CD14-positive monocyte (primary cell): ENCODE measurements around the gene GARIN3. TPM values are rescaled to one million over a fixed set of nuclear protein-coding genes. Genes with fewer than 3 reads are reported as not detected.

ENCODE experiments used
- DNase-seq, 3 donors: peaks; one replicate each; pipeline ENCODE4 v3.0.0-alpha.2; 2011 to 2022
- H2AFZ ChIP-seq: 2 replicates; pipeline ENCODE4 v1.6.0; 2012; ENCODE audit warnings: mild to moderate bottlenecking, low read depth, low read length, inconsistent platforms; ENCODE audit not compliant: insufficient read depth, poor library complexity, severe bottlenecking
- H3K27ac ChIP-seq, 2 donors: 1 replicate in 1 of 2; 2 replicates in 1 of 2; pipeline ENCODE4 v1.5.1; 2012 to 2013; ENCODE audit warnings: low read length in 2 of 2, control low read depth in 1 of 2, inconsistent platforms in 1 of 2, low read depth in 1 of 2, mild to moderate bottlenecking in 1 of 2
- H3K27me3 ChIP-seq, 2 donors: one replicate each; pipeline versions ENCODE4 v1.6.0 to v1.6.1; 2011 to 2013; ENCODE audit warnings: low read length in 2 of 2; ENCODE audit not compliant: control insufficient read depth in 2 of 2, insufficient read depth in 2 of 2
- H3K36me3 ChIP-seq, 2 donors: replicated peaks in 1 of 2; 1 replicate in 1 of 2; 2 replicates in 1 of 2; pipeline versions ENCODE4 v1.5.1 to v1.6.1; 2012 to 2013; ENCODE audit warnings: low read length in 2 of 2, control low read depth in 1 of 2, inconsistent platforms in 1 of 2, mild to moderate bottlenecking in 1 of 2; ENCODE audit not compliant: insufficient read depth in 2 of 2, control insufficient read depth in 1 of 2
- H3K4me1 ChIP-seq, 2 donors: 1 replicate in 1 of 2; 2 replicates in 1 of 2; pipeline versions ENCODE4 v1.5.1 to v1.6.1; 2012 to 2013; ENCODE audit warnings: low read length in 2 of 2, control low read depth in 1 of 2, inconsistent platforms in 1 of 2, mild to moderate bottlenecking in 1 of 2, moderate library complexity in 1 of 2; ENCODE audit not compliant: insufficient read depth in 2 of 2, control insufficient read depth in 1 of 2
- H3K4me2 ChIP-seq: replicated peaks from 2 replicates; pipeline ENCODE3; 2012; ENCODE audit warnings: low read length, moderate library complexity, mild to moderate bottlenecking; ENCODE audit not compliant: poor library complexity, severe bottlenecking; ENCODE audit errors: extremely low read depth
- H3K4me3 ChIP-seq, 3 experiments: fragments of 200-600 bp in 1 of 3; sonication (generic) in 1 of 3; replicated peaks in 1 of 3; 1 replicate in 2 of 3; 2 replicates in 1 of 3; pipeline ENCODE4 v1.5.1; 2011 to 2013; ENCODE audit warnings: low read length in 3 of 3, mild to moderate bottlenecking in 3 of 3, control low read depth in 2 of 3, low read depth in 2 of 3, inconsistent platforms in 1 of 3, moderate library complexity in 1 of 3
- H3K79me2 ChIP-seq: 2 replicates; pipeline ENCODE4 v1.6.0; 2012; ENCODE audit warnings: mild to moderate bottlenecking, control low read depth, inconsistent platforms, low read length, moderate library complexity; ENCODE audit not compliant: insufficient read depth
- H3K9ac ChIP-seq: 2 replicates; pipeline ENCODE4 v1.6.0; 2017; ENCODE audit warnings: low read length, mild to moderate bottlenecking; ENCODE audit not compliant: insufficient read depth, poor library complexity, severe bottlenecking
- H3K9me3 ChIP-seq, 2 donors: replicated peaks in 1 of 2; 1 replicate in 1 of 2; 2 replicates in 1 of 2; pipeline versions ENCODE4 v1.5.1 to v1.6.1; 2012 to 2013; ENCODE audit warnings: low read length in 2 of 2, control low read depth in 1 of 2; ENCODE audit not compliant: control insufficient read depth in 1 of 2, insufficient read depth in 1 of 2
- H4K20me1 ChIP-seq: 2 replicates; pipeline ENCODE4 v1.6.0; 2012; ENCODE audit warnings: mild to moderate bottlenecking, low read length, control low read depth, moderate library complexity; ENCODE audit not compliant: insufficient read depth
- H3K27ac Mint-ChIP-seq, 7 donors: one replicate each; pipeline ENCODE4 v1.8.0; 2020; ENCODE audit warnings: mild to moderate bottlenecking in 7 of 7, mixed read lengths in 7 of 7, moderate library complexity in 6 of 7, inconsistent platforms in 2 of 7
- H3K27me3 Mint-ChIP-seq, 3 donors: one replicate each; pipeline ENCODE4 v1.8.0; 2021 to 2022; ENCODE audit warnings: low read depth in 3 of 3, mild to moderate bottlenecking in 3 of 3, mixed read lengths in 3 of 3, moderate library complexity in 3 of 3, inconsistent platforms in 1 of 3
- H3K36me3 Mint-ChIP-seq, 2 donors: one replicate each; pipeline ENCODE4 v1.8.0; 2020; ENCODE audit warnings: mixed read lengths in 2 of 2, inconsistent platforms in 1 of 2, mild to moderate bottlenecking in 1 of 2
- H3K4me1 Mint-ChIP-seq: one replicate; pipeline ENCODE4 v1.8.0; 2020; ENCODE audit warnings: mild to moderate bottlenecking, mixed read lengths
- H3K4me3 Mint-ChIP-seq, 2 donors: one replicate each; pipeline ENCODE4 v1.8.0; 2020; ENCODE audit warnings: mild to moderate bottlenecking in 2 of 2, mixed read lengths in 2 of 2, moderate library complexity in 1 of 2
- H3K9me3 Mint-ChIP-seq, 7 donors: one replicate each; pipeline ENCODE4 v1.8.0; 2020 to 2022; ENCODE audit warnings: mixed read lengths in 7 of 7, mild to moderate bottlenecking in 6 of 7, moderate library complexity in 6 of 7, inconsistent platforms in 2 of 7
- CTCF ChIP-seq: fragments of 200-600 bp; IDR thresholded peaks from one replicate; pipeline ENCODE4 v1.8.0; 2022; ENCODE audit warnings: antibody characterized with exemption, mild to moderate bottlenecking
- whole genome bisulfite sequencing: methylation state at CpG from one replicate; pipeline ENCODE4 v1.1.5; 2013; ENCODE audit warnings: missing lambda C conversion rate; ENCODE audit not compliant: insufficient coverage; 5-methylcytosine and 5-hydroxymethylcytosine counted together
- intact Hi-C, 2 donors: fragments of 100-400 bp; cut with micrococcal nuclease; formaldehyde crosslinking; loops; one replicate each; pipeline versions ENCODE4 v1.15.0 to v1.15.1; 2023
- polyA plus RNA-seq, 3 donors: library from polyadenylated mRNA; depleted of rRNA in 1 of 3; unstranded in 2 of 3; stranded (reverse) in 1 of 3; fragments of 300-500 nt in 2 of 3; fragments of >200 nt in 1 of 3; fragmentation: Illumina TruSeq in 2 of 3; gene quantifications; 1 replicate in 2 of 3; 2 replicates in 1 of 3; pipeline ENCODE4 v1.2.3, GENCODE V29; 2012 to 2021

GARIN3 gene
- polyA plus RNA-seq, 3 donors = not detected

GRCh38 chr5:157189223-157189622 is 23.2 kb upstream of the GARIN3 start:
- Mint-ChIP-seq H3K4me3 (no peak overlapping the region), H3K27ac (no peak overlapping the region), H3K36me3 (no peaks in the 10 kb centered on the region), H3K9me3 (peaks cover 0 to 3% (median 0%) of the 10 kb centered on the region in 7 donors), H3K27me3 (peaks cover 0 to 9% (median 7%) of the 10 kb centered on the region in 3 donors), H3K4me1 (no peaks in the 10 kb centered on the region)
- H3K27me3 ChIP-seq = no peaks in the 10 kb centered on the region
- H2AFZ ChIP-seq = no peak overlapping the region
- no peak overlapping the region for H3K9ac ChIP-seq
- no peak overlapping the region for H3K4me2 ChIP-seq
- no peak overlapping the region for H3K27ac ChIP-seq
- H4K20me1 ChIP-seq = no peaks in the 10 kb centered on the region
- H3K4me3 ChIP-seq = no peak overlapping the region
- no peaks in the 10 kb centered on the region for H3K36me3 ChIP-seq
- DNase-seq = no peak
- no peak for TF ChIP-seq CTCF
- H3K79me2 ChIP-seq = no peaks in the 10 kb centered on the region
- intact Hi-C loops = no loop called here
- 92% methylated on average over 1 of the region's 7 CpGs for WGBS
- no peaks in the 10 kb centered on the region for H3K9me3 ChIP-seq
- H3K4me1 ChIP-seq = no peaks in the 10 kb centered on the region

GRCh38 chr5:157188270-157188669 is 22.2 kb upstream of the GARIN3 start:
- Histone ChIP-seq H3K36me3 (no peaks in the 10 kb centered on the region), H3K4me2 (no peak overlapping the region), H3K79me2 (no peaks in the 10 kb centered on the region), H3K4me1 (no peaks in the 10 kb centered on the region), H2AFZ (no peak overlapping the region), H3K27ac (no peak overlapping the region), H4K20me1 (no peaks in the 10 kb centered on the region), H3K9ac (no peak overlapping the region), H3K9me3 (no peaks in the 10 kb centered on the region), H3K4me3 (no peak overlapping the region), H3K27me3 (no peaks in the 10 kb centered on the region)
- intact Hi-C loops = no loop called here
- Mint-ChIP-seq H3K27ac (no peak overlapping the region), H3K9me3 (peaks cover 0 to 3% (median 0%) of the 10 kb centered on the region in 7 donors), H3K4me1 (no peaks in the 10 kb centered on the region), H3K4me3 (no peak overlapping the region), H3K27me3 (peaks cover 2 to 11% (median 9%) of the 10 kb centered on the region in 3 donors), H3K36me3 (no peaks in the 10 kb centered on the region)
- DNase-seq = no peak
- no peak for TF ChIP-seq CTCF
